Suprapubic skin (tissue), 4 donors: ENCODE results near the gene ABCB7. TPM values are rescaled to one million over a fixed set of nuclear protein-coding genes. Genes with fewer than 3 reads are reported as not detected.
"Not testable (repeated sequence)": the region's sequence is repeated elsewhere in the genome, so short reads cannot be mapped to it uniquely, and the experiment has no call there.

Experiments used
- DNase-seq, 2 donors: peaks; one replicate each; pipeline ENCODE4 v3.0.0-alpha.2; 2019; ENCODE audit warnings: low spot score in 2 of 2
- H3K27ac ChIP-seq: fragments of 200-600 bp; sonication (generic); one replicate; pipeline ENCODE4 v1.5.1; 2019
- H3K27me3 ChIP-seq: fragments of 200-600 bp; sonication (generic); one replicate; pipeline ENCODE4 v1.5.1; 2019
- H3K36me3 ChIP-seq: fragments of 200-600 bp; sonication (generic); one replicate; pipeline ENCODE4 v1.5.1; 2019
- H3K4me1 ChIP-seq: fragments of 200-600 bp; sonication (generic); one replicate; pipeline ENCODE4 v1.5.1; 2019
- H3K4me3 ChIP-seq: fragments of 200-600 bp; sonication (generic); one replicate; pipeline ENCODE4 v1.5.1; 2019; ENCODE audit warnings: mild to moderate bottlenecking
- H3K9me3 ChIP-seq: fragments of 200-600 bp; sonication (generic); one replicate; pipeline ENCODE4 v1.5.1; 2019
- CTCF ChIP-seq, 2 donors: fragments of 200-600 bp in 1 of 2; fragments of 450-650 bp in 1 of 2; sonication (generic) in 1 of 2; IDR thresholded peaks; one replicate each; pipeline ENCODE4 v1.5.1; 2016 to 2019; ENCODE audit warnings: antibody characterized with exemption in 2 of 2, mild to moderate bottlenecking in 1 of 2, moderate library complexity in 1 of 2
- EP300 ChIP-seq: sonication (generic); formaldehyde crosslinking; IDR thresholded peaks from one replicate; pipeline ENCODE4 v1.6.1; 2017; ENCODE audit warnings: antibody characterized with exemption
- POLR2A ChIP-seq, 2 donors: fragments of 450-650 bp; IDR thresholded peaks; one replicate each; pipeline ENCODE4 v1.6.1; 2017; ENCODE audit warnings: antibody characterized with exemption in 2 of 2, mild to moderate bottlenecking in 2 of 2, moderate library complexity in 2 of 2
- POLR2AphosphoS5 ChIP-seq, 3 donors: sonication (generic); formaldehyde crosslinking; IDR thresholded peaks; one replicate each; pipeline ENCODE4 v1.6.1; 2017; ENCODE audit warnings: antibody characterized with exemption in 3 of 3
- WGBS: methylation state at CpG from one replicate; pipeline ENCODE4 v1.1.5; 2018; 5-methylcytosine and 5-hydroxymethylcytosine counted together
- total RNA-seq, 4 donors: library from RNA; depleted of rRNA; stranded (reverse); fragments of >200 nt; gene quantifications; one replicate each; pipeline ENCODE4 v1.1.0, GENCODE V29; 2016

ABCB7 gene
- total RNA-seq, 4 donors from 2014 or later: 52.2 to 78.4 (median 62.7) TPM

GRCh38 chrX:75131973-75132627, 24.0 kb downstream of the ABCB7 start:
- Histone ChIP-seq H3K36me3 (no peaks in the 10 kb centered on the region), H3K9me3 (no peaks in the 10 kb centered on the region), H3K27ac (no peak overlapping the region), H3K27me3 (no peaks in the 10 kb centered on the region), H3K4me1 (no peaks in the 10 kb centered on the region), H3K4me3 (no peak overlapping the region)
- 94% methylated on average over 9 of the region's 9 CpGs for WGBS
- no peak for DNase-seq
- no peak for TF ChIP-seq EP300
- TF ChIP-seq POLR2A (IDR thresholded peaks at IDR 0.05): no peak
- no peak for TF ChIP-seq CTCF (IDR thresholded peaks at IDR 0.05)
- TF ChIP-seq POLR2AphosphoS5 (IDR thresholded peaks at IDR 0.05): no peak

GRCh38 chrX:75129069-75129468, 27.0 kb downstream of the ABCB7 start:
- not testable (repeated sequence) for H3K27me3 ChIP-seq, H3K36me3 ChIP-seq, H3K4me3 ChIP-seq, H3K27ac ChIP-seq, DNase-seq, H3K4me1 ChIP-seq, H3K9me3 ChIP-seq
- 92% methylated on average over 4 of the region's 4 CpGs for WGBS

- no peaks in the 10 kb centered on the region for H3K27me3 ChIP-seq
- no peak overlapping the region for H3K27ac ChIP-seq
- H3K9me3 ChIP-seq: no peaks in the 10 kb centered on the region
- H3K36me3 ChIP-seq: no peaks in the 10 kb centered on the region
- no peak for DNase-seq
- no peaks in the 10 kb centered on the region for H3K4me1 ChIP-seq
- WGBS: 42% methylated on average over 2 of the region's 2 CpGs
- H3K4me3 ChIP-seq: no peak overlapping the region
- no peak for TF ChIP-seq CTCF (IDR thresholded peaks at IDR 0.05)
- TF ChIP-seq POLR2A (IDR thresholded peaks at IDR 0.05): no peak
- TF ChIP-seq POLR2AphosphoS5 (IDR thresholded peaks at IDR 0.05): no peak
- no peak for TF ChIP-seq EP300
Observed at GRCh38 chrX:75118296-75118695, 37.8 kb downstream of the ABCB7 start.

GRCh38 chrX:75115707-75116413, 40.2 kb downstream of the ABCB7 start:
- no peaks in the 10 kb centered on the region for H3K9me3 ChIP-seq
- H3K27me3 ChIP-seq: no peaks in the 10 kb centered on the region
- TF ChIP-seq POLR2A (IDR thresholded peaks at IDR 0.05) (no peak), EP300 (no peak), POLR2AphosphoS5 (IDR thresholded peaks at IDR 0.05) (no peak), CTCF (IDR thresholded peaks at IDR 0.05) (no peak)
- H3K36me3 ChIP-seq: no peaks in the 10 kb centered on the region
- H3K27ac ChIP-seq: no peak overlapping the region
- DNase-seq: no peak
- 85% methylated on average over 5 of the region's 5 CpGs for WGBS
- H3K4me3 ChIP-seq: no peak overlapping the region
- no peaks in the 10 kb centered on the region for H3K4me1 ChIP-seq

GRCh38 chrX:75114638-75115037, 41.4 kb downstream of the ABCB7 start:
- Histone ChIP-seq H3K4me1 (no peaks in the 10 kb centered on the region), H3K4me3 (no peak overlapping the region), H3K27me3 (no peaks in the 10 kb centered on the region), H3K9me3 (no peaks in the 10 kb centered on the region), H3K27ac (no peak overlapping the region), H3K36me3 (no peaks in the 10 kb centered on the region)
- DNase-seq: no peak
- TF ChIP-seq EP300: no peak
- TF ChIP-seq CTCF (IDR thresholded peaks at IDR 0.05): no peak
- no peak for TF ChIP-seq POLR2A (IDR thresholded peaks at IDR 0.05)
- TF ChIP-seq POLR2AphosphoS5 (IDR thresholded peaks at IDR 0.05): no peak
- WGBS: 85% methylated on average over 3 of the region's 3 CpGs
